Nephron (organoid): ENCODE data around the gene TNFRSF17.
A peak's percentile ranks its signal among the peaks of the same experiment; 100 is the strongest.

Experiments
- H3K27ac Mint-ChIP-seq, 3 experiments: 2 replicates each; pipeline ENCODE4 v1.8.0; 2020; ENCODE audit warnings: mixed read lengths in 3 of 3, mild to moderate bottlenecking in 2 of 3, moderate library complexity in 1 of 3
- H3K27me3 Mint-ChIP-seq: 2 replicates; pipeline ENCODE4 v1.8.0; 2021; ENCODE audit warnings: low read depth, mild to moderate bottlenecking, moderate library complexity, mixed read lengths
- H3K36me3 Mint-ChIP-seq: 2 replicates; pipeline ENCODE4 v1.8.0; 2020; ENCODE audit warnings: low read depth, mixed read lengths
- H3K4me1 Mint-ChIP-seq: 2 replicates; pipeline ENCODE4 v1.8.0; 2020; ENCODE audit warnings: mixed read lengths
- H3K4me3 Mint-ChIP-seq, 3 experiments: 2 replicates each; pipeline ENCODE4 v1.8.0; 2020; ENCODE audit warnings: mild to moderate bottlenecking in 3 of 3, mixed read lengths in 3 of 3, moderate library complexity in 2 of 3
- H3K9me3 Mint-ChIP-seq: 2 replicates; pipeline ENCODE4 v1.8.0; 2020; ENCODE audit warnings: mixed read lengths
- TF ChIP-seq, protein P1 (sequence below), 3 experiments: fragments of 200-600 bp; sonication (generic); IDR thresholded peaks; one replicate each; pipeline ENCODE4 v1.5.0; 2021; ENCODE audit warnings: antibody characterized with exemption in 3 of 3; ENCODE audit not compliant: unreplicated experiment in 3 of 3

The TNFRSF17 gene

DNA sequence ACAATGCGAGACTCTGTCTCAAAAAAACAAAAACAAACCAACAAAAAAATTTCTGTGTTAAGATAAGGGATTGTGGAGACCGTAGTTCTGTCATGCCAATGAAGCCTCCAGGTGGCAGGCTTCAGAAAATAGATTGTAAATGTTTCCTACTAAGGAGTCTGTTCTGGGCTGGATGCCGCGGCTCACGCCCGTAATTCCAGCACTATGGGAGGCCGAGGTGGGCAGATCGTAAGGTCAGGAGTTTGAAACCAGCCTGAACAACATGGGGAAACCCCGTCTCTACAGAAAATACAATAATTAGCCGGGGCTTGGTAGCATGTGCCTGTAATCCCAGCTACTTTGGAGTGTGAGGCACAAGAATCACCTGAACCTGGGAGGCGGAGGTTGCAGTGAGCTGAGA, 7.1 kb downstream of the TNFRSF17 start:
- H3K9me3 Mint-ChIP-seq: no peaks in the 10 kb centered on the region
- no peaks in the 10 kb centered on the region for H3K27me3 Mint-ChIP-seq
- TF ChIP-seq, protein P1, sequence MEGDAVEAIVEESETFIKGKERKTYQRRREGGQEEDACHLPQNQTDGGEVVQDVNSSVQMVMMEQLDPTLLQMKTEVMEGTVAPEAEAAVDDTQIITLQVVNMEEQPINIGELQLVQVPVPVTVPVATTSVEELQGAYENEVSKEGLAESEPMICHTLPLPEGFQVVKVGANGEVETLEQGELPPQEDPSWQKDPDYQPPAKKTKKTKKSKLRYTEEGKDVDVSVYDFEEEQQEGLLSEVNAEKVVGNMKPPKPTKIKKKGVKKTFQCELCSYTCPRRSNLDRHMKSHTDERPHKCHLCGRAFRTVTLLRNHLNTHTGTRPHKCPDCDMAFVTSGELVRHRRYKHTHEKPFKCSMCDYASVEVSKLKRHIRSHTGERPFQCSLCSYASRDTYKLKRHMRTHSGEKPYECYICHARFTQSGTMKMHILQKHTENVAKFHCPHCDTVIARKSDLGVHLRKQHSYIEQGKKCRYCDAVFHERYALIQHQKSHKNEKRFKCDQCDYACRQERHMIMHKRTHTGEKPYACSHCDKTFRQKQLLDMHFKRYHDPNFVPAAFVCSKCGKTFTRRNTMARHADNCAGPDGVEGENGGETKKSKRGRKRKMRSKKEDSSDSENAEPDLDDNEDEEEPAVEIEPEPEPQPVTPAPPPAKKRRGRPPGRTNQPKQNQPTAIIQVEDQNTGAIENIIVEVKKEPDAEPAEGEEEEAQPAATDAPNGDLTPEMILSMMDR (IDR thresholded peaks at IDR 0.05; ENCODE audit: unreplicated experiment in 3 of 3): peak in 1 of 3 experiments; percentile 34
- H3K4me3 Mint-ChIP-seq: peak overlapping the region; percentile 64 to 79 (median 72)
- peak overlapping the region in 1 of 3 experiments; percentile 63 for H3K27ac Mint-ChIP-seq
- peaks cover 14% of the 10 kb centered on the region for H3K36me3 Mint-ChIP-seq
- H3K4me1 Mint-ChIP-seq: peaks cover 10% of the 10 kb centered on the region

DNA sequence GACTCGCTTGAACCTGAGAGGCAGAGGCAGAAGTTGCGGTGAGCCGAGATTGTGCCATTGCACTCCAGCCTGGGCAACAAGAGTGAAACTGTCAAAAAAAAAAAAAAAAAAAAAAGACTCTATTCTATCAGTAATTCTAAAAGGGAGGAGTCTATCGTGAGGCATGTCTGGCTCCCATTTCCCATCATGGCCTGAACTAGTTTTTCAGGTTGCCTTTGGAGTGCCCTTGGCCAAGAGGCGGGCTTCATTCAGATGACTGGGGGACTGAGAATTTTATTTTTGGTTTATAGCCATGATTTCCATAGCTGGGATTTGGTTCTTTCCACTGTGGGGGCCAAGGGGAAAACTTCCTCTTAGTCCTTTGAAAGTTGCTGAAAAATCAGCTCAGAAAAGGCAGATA, 8.1 kb downstream of the TNFRSF17 start:
- no peaks in the 10 kb centered on the region for H3K27me3 Mint-ChIP-seq
- H3K4me3 Mint-ChIP-seq: peak overlapping the region in 2 of 3 experiments; percentile 38 to 47
- H3K9me3 Mint-ChIP-seq: no peaks in the 10 kb centered on the region
- peaks cover 19% of the 10 kb centered on the region for H3K4me1 Mint-ChIP-seq
- peaks cover 14% of the 10 kb centered on the region for H3K36me3 Mint-ChIP-seq
- peak overlapping the region in 1 of 3 experiments; percentile 68 for H3K27ac Mint-ChIP-seq
- TF ChIP-seq, protein P1 (IDR thresholded peaks at IDR 0.05; ENCODE audit: unreplicated experiment in 3 of 3): no peak

DNA sequence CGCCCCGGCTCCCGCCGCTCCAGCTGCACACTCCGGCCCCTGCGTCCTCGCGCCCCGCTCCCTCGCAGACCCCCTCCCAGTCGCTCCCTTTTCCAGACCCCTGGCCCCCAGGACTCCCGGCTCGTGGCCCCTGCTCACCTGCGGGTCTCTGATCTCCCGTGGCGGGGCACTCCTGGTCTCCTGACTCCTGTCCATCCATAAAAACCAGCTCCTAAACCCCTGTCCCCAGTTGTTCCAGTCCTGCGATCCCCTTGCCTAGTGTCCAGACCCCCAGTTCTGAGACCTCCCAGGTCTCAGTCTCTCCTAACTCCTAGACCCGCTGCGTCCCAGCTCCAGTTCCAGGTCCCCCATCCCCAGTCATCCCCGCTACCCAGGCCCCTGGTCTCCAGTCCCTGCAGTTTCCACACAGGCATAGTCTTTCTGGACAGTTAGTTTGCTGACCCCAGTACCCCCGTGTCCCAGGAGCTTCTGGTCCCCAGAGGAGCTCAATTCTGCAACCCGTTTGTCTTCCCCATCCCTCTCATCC, 11.9 kb downstream of the TNFRSF17 start:
- TF ChIP-seq, protein P1 (IDR thresholded peaks at IDR 0.05; ENCODE audit: unreplicated experiment in 3 of 3): no peak
- Mint-ChIP-seq H3K4me1 (peaks cover 24% of the 10 kb centered on the region), H3K27me3 (no peaks in the 10 kb centered on the region), H3K27ac (peak overlapping the region; percentile 56 to 82 (median 75)), H3K9me3 (no peaks in the 10 kb centered on the region), H3K4me3 (peak overlapping the region; percentile 90 to 92 (median 92)), H3K36me3 (peaks cover 14% of the 10 kb centered on the region)

DNA sequence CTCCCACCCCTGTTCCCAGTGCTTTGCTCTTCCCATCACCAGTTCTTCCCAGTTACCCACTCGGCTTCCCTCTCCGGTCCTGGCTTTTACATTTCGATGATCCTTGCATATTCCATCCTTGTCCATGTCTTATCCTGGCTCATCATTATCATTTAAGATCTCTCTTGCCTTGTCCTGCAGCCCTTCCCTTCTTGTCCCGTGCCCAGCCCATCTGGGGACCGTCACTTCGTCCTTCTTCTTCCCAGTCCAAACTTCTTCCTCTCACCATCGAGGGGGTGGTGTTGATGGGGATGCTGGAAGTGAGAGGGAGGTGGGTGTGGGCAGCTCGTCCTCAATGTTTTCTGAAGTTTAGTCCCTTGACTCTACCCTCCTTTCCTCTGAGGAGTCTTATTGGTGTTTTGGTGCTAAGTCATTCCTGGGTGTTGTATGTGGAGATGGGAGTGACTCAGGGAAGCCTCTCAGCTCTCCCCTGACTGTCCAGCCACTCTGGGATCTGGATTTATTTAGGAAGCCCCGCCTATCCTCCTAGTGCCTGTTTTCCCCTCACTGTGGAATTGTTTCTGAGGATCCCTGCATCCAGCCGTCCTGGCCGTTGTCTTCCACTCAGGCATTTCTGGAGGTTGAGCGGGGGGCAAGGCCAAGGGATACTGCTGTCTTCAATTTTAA, 12.5 kb downstream of the TNFRSF17 start:
- peak overlapping the region; percentile 90 to 92 (median 92) for H3K4me3 Mint-ChIP-seq
- H3K36me3 Mint-ChIP-seq: peaks cover 10% of the 10 kb centered on the region
- H3K4me1 Mint-ChIP-seq: peaks cover 24% of the 10 kb centered on the region
- H3K9me3 Mint-ChIP-seq: no peaks in the 10 kb centered on the region
- H3K27me3 Mint-ChIP-seq: no peaks in the 10 kb centered on the region
- peak overlapping the region; percentile 56 to 82 (median 75) for H3K27ac Mint-ChIP-seq
- TF ChIP-seq, protein P1 (IDR thresholded peaks at IDR 0.05; ENCODE audit: unreplicated experiment in 3 of 3): no peak

DNA sequence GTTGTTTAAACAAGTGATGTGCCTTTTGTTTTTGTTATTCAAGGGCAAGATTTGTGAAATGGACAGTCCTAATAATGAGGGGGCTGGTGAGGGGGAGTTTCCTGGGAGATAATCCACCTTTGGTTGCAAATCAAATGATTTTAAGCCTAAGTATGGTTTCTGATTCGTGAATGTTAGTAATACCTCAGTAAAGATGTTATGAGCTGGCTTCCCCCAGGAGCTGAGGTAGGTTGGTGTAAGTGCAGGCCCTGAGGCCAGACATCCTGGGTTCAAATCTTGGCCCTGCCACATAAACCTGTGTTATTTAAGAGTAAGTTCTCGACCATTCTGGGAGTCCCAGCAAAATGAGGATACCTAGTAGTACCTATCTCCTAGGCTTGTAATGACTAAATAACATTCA, 13.1 kb downstream of the TNFRSF17 start:
- Mint-ChIP-seq H3K9me3 (no peaks in the 10 kb centered on the region), H3K27me3 (no peaks in the 10 kb centered on the region), H3K4me1 (peaks cover 24% of the 10 kb centered on the region), H3K4me3 (peak overlapping the region; percentile 90 to 92 (median 92)), H3K36me3 (peaks cover 10% of the 10 kb centered on the region), H3K27ac (peak overlapping the region; percentile 56 to 82 (median 75))
- TF ChIP-seq, protein P1 (IDR thresholded peaks at IDR 0.05; ENCODE audit: unreplicated experiment in 3 of 3): no peak
